Inflammatory macrophage treated with lipopolysaccharide for 4 hours (primary cell): ENCODE measurements around the gene ARHGEF1.
"Not testable (repeated sequence)": the region's sequence is repeated elsewhere in the genome, so short reads cannot be mapped to it uniquely, and the experiment has no call there.

ENCODE experiments used
- DNase-seq: peaks from one replicate; pipeline ENCODE4 v3.0.0-alpha.2; 2020

Gene ARHGEF1

GRCh38 chr19:41933693-41934426 is 50.9 kb downstream of the ARHGEF1 start:
- DNase-seq: no peak

- DNase-seq: peak; percentile 62
Observed at GRCh38 chr19:41934849-41935374, 51.9 kb downstream of the ARHGEF1 start.

GRCh38 chr19:41935760-41936415 is 52.9 kb downstream of the ARHGEF1 start:
- DNase-seq: no peak

DNA sequence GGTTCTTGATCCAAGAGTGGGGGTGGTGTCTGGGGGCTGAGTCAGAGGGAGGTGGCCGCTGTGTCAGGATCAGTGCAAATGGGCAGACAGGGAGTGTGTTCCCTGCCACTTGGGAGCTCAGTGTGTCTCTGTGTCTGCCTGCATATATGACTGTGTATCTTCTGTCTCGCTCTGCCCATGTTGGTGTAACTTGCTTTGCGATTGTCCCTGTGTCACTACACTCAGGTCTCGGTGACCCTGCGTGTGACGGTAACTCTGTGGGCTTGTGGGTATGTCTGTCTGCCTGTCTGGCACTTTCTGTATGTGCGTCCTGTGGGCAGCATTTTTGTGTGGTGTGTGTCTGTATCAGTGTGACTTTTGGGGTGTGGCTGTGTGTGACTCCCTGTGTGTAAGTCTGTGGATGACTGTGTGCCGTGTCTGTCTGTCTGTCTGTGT is 53.4 kb downstream of the ARHGEF1 start:
- DNase-seq: no peak

- DNase-seq: no peak
Observed at GRCh38 chr19:41936961-41937360, 54.0 kb downstream of the ARHGEF1 start.

DNA sequence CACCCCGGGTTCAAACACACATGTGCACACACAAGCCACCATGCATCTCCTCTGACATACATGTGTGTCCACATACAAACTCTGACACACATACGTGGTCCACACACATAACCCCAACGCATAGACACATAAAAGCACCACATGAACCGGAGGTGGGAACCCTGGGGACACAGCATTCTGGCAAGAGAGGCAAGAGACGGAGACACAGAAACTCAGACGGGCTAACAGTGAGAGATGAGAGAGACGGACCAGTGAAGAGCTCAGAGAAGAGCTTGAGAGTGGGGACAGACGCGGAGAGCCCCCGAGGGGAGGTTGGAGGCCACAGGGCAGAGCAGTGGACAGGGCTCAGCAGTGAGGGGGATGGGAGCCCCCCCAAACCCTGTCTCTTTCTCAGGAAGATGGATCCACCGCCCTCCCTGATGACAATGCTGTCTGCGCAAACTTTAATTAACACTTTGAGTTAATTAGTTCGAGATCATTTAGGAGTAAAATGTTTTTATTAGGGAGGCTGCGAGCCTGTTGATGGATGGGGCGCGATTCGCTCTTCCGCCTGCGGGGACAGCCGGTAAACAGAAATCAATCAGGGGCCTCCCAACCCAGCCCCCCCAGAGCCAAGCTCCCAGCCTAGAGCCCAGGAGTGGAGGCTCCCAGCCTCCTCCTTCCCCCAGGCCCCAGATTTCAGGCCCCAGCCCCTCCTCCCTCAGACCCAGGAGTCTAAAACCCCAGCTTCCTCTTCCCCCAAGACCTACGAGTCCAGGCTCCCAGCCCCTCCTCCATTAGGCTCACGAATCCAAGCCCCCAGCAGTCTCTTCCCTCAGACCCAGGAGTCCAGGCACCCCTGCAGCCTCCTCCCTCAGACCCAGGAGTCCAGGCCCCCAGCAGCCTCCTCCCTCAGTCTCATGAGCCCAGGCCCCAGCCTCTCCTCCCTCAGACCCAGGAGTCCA is 54.8 kb downstream of the ARHGEF1 start:
- no peak for DNase-seq

GRCh38 chr19:41939209-41939608 is 56.2 kb downstream of the ARHGEF1 start:
- not testable (repeated sequence) for DNase-seq

DNA sequence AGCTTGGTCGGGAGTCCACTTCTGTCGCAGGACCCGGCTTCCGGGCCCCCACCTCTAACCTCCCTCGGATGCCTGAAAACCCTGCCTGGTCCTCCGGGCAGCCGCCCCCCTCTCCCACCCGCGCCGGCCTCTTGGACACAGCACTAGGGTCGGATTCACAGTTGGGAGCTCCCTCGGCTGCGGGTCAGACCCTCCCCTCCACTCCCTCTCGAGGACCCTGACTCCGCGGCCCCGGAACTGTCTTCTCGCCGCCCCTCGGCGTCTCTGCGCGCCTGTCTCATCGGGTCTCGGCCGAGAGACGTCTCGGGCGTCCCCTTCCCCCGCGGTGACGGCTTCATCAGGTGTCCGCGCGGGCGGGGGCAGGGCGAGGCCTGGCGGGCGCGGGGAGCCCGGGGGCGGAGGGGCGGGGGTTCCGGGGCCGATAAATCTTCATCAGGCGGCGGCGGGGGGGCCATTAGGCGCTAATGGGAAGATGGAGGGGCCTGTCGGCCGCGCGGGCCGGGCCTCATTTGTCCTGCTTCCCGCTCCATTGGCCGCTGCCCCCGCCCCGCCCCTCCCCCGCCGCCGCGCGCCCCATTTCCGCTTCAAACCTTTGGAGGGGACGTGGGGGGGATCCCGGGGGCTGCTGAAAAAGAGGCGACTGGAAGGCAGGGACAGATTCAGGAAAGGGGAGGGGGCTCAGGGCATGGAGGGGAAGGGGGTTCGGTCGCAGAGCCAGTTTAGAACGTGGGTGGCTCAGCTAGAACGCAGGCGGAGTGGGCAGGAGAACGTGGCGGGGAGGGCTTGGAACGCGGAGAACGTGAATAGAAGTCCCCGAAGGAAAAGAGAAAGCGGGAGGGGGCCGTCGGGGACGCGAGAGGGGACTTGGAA is 57.1 kb downstream of the ARHGEF1 start:
- no peak for DNase-seq

DNA sequence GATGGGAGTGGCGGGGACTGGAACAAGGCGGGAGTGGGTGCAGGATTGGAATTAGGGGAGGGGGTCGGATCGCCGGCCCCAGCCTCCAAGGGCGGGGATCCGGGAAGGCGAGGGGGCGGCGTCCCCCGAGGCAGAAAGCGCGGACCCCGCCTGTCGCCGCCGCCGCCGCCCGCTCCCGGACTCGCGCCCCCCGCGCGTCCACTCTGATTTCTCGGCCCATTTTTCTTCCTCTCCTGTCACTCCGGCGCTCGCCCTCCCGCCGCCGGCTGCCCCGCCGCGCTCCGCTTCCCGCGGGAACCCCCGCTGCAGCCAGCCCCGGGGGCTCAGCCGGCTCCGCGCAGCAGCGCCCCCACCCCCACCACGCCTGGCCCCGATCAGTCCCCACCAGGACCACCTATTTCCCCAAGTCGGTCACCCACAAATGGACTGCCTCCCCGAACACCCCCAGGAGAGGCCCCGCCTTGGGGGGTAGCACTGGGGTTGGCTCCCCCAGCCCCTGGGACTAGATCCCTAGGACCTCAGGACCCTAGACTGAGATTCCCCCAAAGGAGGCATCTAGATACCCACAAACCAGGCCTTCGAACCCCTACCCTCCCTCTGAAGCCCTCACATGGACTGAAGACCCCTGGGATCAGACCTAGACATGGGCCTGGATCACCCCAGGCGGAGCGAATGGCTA is 57.9 kb downstream of the ARHGEF1 start:
- DNase-seq: no peak

- no peak for DNase-seq
Observed at GRCh38 chr19:41941410-41942202, 58.6 kb downstream of the ARHGEF1 start.

DNA sequence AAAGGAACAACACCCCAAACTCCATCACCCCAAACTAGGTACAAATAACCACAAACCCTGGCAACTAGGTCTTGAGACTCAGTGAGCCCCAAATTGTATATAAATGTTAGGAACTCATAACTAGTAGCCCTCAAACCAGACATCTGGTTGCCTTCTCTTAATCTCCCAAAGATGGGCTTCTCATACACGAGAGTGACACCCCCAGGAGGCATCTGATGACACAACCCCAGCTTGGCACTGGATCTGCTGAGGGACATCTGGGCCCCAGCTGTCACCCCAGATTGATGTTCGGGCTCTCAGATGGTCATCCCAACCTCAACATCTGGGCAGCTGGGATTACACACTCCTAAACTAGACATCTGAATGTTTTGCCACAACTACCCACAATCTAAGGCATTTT is 61.4 kb downstream of the ARHGEF1 start:
- no peak for DNase-seq

DNA sequence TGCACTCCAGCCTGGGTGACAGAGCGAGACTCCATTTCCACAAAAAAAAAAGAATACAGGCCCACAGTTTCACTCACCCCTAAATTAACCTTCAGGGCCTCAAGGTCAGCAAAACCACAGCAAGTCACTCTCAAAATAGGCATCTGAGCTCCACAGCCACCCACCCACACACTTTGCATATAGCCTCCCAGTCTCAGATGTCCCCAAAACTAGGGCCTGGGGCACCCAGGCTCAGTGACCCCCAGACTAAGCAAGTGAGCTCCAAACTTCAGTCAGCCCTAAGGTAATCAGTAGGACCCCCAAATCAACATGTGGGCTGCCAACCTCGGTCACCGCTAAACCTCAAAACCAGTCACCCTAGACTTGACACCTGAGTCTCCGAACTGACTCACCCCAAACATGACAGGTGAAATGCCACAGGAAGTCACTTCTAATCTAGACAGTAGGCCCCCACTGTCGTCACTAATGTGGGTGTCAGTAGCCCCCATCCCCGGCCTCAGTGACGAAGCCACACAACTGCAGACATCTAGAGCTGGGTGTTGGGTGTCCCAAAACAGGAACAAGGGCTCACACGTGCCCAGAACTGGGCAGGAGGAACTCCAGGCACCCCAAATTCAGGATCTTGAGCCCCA is 62.3 kb downstream of the ARHGEF1 start:
- no peak for DNase-seq

DNA sequence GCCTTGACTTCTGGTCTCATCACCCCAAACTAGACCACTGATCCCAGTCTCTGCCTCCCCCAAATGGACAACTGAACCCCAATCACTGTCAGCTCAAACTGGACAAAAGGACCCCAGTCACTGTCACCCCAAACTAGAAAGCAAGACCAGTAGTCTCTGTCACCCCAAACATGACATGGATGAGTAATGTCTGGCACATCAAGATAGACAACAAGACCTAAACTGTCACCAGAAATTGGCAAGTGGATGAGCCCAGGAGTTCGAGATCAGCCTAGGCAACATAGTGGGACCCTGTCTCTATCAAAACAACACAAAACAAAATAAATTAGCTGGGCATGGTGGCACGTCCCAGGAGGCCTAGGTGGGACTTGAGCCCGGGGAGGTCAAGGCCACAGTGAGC is 64.1 kb downstream of the ARHGEF1 start:
- DNase-seq: no peak

DNA sequence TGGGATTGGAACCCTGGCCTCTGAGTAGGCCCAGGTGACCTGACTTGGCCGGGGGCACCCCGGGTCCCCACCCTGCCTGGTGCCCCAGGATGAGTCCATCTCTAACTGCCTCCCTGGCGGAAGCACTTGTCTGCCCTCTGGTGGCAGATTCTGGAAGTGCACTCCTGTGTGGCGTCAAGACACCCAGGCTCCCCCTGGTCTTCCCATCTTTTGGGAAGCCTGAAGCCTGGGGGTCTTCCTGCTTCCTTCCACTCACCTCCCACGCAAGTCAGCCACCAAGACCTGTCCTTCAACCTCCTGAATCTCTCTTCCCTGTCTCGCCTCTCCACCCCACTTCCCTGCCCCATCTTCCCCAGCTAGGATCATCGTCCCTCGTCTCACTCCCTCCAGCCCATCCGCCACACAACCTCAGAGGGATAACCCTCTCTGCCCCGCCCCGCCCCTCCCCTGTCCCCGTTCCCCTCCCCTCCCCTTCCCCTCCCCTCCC is 68.7 kb downstream of the ARHGEF1 start:
- peak; percentile 72 for DNase-seq

DNA sequence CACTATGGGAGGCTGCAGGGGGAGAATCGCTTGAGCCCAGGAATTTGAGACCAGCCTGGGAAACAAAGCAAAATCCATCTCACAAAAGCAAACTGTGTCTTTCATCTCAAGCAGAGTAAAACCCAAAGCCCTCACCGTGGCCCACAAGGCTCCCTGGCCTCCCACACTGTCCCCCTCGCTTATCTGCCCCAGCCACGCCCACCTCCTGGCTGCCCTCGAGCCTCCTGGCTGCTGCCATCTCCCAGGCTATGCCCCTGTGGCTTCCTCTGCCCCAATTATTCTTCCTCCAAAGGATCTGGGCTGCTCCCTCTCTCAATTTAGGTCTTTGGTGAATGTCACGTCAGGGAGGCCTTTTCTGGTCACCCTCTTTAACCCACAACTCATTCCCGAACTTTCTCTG is 72.5 kb downstream of the ARHGEF1 start:
- no peak for DNase-seq

DNA sequence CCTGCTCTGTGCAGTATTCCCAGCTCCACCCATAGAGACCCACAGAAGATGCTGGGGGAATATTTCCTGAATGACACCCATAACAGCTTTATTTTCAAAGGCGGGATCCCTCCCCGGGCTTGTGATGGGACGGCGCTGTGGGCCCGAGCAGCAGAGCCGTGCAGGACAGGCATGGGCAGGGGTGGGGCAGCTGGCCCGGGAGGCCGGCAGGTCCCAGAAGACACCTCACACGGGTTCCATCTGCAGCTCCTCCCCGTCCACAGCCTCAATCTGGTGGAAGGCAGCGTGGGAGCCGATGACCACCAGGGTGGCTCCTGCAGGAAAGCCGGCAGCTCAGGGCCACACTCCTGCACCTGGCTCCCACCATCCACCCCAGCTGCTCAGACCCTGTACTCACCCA is 73.6 kb downstream of the ARHGEF1 start:
- DNase-seq: no peak
